ENCODE data around the gene CCRL2.
A peak's percentile ranks its signal among the peaks of the same experiment; 100 is the strongest.

CCRL2 gene

DNA sequence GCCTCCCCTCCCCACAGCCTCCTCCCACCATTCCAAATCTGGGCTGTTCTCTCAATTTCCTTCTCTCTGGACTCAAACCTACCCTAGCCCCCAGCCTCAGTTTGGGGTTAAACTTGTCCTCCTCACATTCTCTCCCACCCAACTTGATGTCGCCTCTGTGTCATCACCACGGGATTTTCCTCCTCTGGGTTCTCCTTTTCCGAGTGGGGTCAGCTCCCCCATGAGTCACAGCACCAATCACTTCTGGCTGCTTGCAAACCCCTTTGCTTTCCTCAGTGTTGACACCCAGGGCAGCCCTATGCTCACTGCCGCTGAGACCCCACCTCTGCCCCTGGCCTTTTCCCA is 644 bp upstream of the CCRL2 start:
- peak overlapping the region; percentile 62 for H3K4me3 ChIP-seq
- TF ChIP-seq, protein P1, sequence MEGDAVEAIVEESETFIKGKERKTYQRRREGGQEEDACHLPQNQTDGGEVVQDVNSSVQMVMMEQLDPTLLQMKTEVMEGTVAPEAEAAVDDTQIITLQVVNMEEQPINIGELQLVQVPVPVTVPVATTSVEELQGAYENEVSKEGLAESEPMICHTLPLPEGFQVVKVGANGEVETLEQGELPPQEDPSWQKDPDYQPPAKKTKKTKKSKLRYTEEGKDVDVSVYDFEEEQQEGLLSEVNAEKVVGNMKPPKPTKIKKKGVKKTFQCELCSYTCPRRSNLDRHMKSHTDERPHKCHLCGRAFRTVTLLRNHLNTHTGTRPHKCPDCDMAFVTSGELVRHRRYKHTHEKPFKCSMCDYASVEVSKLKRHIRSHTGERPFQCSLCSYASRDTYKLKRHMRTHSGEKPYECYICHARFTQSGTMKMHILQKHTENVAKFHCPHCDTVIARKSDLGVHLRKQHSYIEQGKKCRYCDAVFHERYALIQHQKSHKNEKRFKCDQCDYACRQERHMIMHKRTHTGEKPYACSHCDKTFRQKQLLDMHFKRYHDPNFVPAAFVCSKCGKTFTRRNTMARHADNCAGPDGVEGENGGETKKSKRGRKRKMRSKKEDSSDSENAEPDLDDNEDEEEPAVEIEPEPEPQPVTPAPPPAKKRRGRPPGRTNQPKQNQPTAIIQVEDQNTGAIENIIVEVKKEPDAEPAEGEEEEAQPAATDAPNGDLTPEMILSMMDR (IDR thresholded peaks at IDR 0.05): no peak
- peak overlapping the region; percentile 32 to 85 for H3K27ac ChIP-seq
- no peak for DNase-seq (ENCODE audit: low spot score)

DNA sequence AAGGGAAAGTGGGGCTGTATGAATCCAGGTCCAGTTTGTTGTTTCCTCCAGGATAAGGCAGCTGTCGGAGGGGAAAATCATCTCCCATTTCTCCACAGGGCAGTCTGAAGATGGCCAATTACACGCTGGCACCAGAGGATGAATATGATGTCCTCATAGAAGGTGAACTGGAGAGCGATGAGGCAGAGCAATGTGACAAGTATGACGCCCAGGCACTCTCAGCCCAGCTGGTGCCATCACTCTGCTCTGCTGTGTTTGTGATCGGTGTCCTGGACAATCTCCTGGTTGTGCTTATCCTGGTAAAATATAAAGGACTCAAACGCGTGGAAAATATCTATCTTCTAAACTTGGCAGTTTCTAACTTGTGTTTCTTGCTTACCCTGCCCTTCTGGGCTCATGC is 911 bp downstream of the CCRL2 start:
- peak overlapping the region; percentile 62 for H3K4me3 ChIP-seq
- TF ChIP-seq, protein P1 (IDR thresholded peaks at IDR 0.05): no peak
- peak; percentile 50 for DNase-seq (ENCODE audit: low spot score)
- peak overlapping the region in 1 of 2 donors; percentile 85 for H3K27ac ChIP-seq

DNA sequence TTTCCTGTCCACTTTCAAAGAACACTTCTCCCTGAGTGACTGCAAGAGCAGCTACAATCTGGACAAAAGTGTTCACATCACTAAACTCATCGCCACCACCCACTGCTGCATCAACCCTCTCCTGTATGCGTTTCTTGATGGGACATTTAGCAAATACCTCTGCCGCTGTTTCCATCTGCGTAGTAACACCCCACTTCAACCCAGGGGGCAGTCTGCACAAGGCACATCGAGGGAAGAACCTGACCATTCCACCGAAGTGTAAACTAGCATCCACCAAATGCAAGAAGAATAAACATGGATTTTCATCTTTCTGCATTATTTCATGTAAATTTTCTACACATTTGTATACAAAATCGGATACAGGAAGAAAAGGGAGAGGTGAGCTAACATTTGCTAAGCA is 1.8 kb downstream of the CCRL2 start:
- no peak overlapping the region for H3K27ac ChIP-seq
- peak; percentile 35 for DNase-seq (ENCODE audit: low spot score)
- H3K4me3 ChIP-seq: no peak overlapping the region
- TF ChIP-seq, protein P1 (IDR thresholded peaks at IDR 0.05): no peak

DNA sequence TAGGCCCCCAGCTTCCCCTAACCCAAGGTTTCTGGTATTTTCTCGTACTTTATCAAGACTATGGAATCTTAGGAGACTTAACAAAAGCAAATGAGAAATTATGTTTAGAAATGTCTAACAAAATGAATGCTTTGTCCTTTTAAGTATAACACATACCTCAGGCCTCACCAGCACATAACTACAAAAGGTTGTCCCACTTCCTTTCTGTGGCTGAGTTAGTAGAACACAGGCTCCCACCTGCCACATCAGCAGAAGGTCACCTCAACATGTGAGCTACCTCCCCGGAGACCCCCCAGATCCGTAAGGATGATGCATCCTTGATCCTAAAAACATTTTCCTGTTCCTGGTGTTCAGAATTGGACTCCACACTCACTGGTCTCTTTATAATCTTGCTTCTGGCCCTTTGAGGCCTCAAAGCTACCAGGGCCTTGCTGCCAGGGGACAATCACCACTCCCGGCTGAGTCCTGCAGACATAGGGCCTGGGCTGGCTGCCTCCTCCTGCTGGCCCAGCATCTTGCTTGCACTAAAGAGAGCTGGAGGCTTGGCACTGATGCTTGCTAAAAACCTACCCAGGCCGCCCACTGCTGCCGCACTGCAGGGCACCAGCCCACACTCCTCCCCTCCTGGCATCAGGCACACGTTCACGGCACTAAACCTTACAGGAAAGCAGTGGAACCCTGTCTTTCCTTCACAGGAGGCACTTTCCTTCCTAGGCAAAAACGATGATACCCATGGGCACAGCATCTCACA is 2.9 kb downstream of the CCRL2 start:
- TF ChIP-seq, protein P1 (IDR thresholded peaks at IDR 0.05): no peak
- Histone ChIP-seq H3K4me3 (no peak overlapping the region), H3K27ac (no peak overlapping the region)
- peak; percentile 38 for DNase-seq (ENCODE audit: low spot score)

DNA sequence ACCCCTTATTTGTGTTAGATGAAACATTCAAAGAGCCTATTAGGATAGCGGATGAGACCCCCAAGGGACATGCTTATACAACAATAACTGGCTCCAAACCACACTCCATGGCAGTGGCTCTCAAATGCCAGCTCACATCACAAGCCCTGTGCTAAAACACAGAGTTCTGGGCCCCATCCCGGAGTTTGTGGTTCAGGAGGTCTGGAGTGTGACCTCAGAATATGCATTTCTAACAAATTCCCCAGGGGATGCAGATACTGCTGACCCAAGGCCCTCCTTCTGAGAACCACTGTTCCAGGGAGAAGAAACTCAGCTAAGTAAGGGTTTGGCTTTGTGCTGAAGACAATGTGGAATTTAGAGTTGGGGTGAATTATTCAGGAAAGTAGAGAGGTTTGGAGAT is 3.6 kb downstream of the CCRL2 start:
- TF ChIP-seq, protein P1 (IDR thresholded peaks at IDR 0.05): no peak
- H3K4me3 ChIP-seq: no peak overlapping the region
- H3K27ac ChIP-seq: no peak overlapping the region
- peak; percentile 17 for DNase-seq (ENCODE audit: low spot score)

DNA sequence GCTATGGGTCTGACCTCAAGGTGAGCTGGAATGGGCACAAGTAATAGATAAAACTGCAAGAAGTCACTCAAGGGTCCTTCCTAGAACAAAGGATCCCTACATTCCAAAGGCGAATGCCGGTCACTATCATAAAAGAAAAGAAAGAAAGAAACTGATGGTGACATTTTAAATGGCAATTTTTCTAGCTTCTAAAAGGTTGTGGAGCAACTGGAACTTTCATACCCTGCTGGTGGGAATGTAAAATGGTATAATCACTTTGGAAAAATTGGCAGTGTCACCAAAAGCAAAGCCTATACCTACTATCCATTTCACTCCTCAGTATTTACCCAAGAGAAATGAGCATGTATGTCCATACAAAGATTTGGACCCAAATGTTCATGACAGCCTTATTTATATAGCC is 4.2 kb downstream of the CCRL2 start:
- DNase-seq (ENCODE audit: low spot score): no peak
- TF ChIP-seq, protein P1 (IDR thresholded peaks at IDR 0.05): no peak
- no peak overlapping the region for H3K4me3 ChIP-seq
- H3K27ac ChIP-seq: no peak overlapping the region

DNA sequence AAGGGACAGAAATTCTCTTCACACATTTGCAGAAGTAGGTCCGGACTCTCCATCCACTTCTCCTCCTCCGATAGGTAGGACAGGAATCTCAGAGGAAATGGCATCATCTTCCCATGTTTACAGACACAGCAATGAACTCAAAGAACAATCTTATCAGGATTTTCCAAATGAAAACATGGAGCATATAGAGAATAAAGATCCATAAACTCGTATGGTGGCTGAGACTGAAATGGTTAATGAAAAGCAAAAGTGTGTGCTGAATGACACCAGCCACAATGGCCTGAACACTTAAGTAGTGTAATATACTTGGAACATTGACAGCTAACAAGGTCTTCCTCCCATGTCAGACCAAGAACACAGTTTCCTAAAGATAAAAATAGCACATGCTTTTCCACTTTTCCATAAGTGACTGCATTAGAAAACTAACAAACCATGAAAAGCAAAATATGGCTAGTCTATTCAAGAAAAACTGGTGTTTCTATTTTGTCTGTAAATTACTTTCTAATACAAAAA is 5.8 kb downstream of the CCRL2 start:
- H3K4me3 ChIP-seq: no peak overlapping the region
- no peak for DNase-seq (ENCODE audit: low spot score)
- H3K27ac ChIP-seq: no peak overlapping the region
- TF ChIP-seq, protein P1 (IDR thresholded peaks at IDR 0.05): no peak

All from coronary artery (tissue), 2 donors.